HG02623 (cell line): ENCODE results near the gene ISY1.
"Not testable (repeated sequence)": the region's sequence is repeated elsewhere in the genome, so short reads cannot be mapped to it uniquely, and the experiment has no call there.

ENCODE experiments used
- ATAC-seq: cut with Tn5 transposase; IDR thresholded peaks from one replicate; pipeline ENCODE4 v1.9.1; 2021; ENCODE audit warnings: moderate library complexity; ENCODE audit not compliant: unreplicated experiment

The ISY1 gene

GRCh38 chr3:129095285-129095684, 65.6 kb downstream of the ISY1 start:
- no peak for ATAC-seq

GRCh38 chr3:129088312-129088711, 72.6 kb downstream of the ISY1 start:
- ATAC-seq: not testable (repeated sequence)

DNA sequence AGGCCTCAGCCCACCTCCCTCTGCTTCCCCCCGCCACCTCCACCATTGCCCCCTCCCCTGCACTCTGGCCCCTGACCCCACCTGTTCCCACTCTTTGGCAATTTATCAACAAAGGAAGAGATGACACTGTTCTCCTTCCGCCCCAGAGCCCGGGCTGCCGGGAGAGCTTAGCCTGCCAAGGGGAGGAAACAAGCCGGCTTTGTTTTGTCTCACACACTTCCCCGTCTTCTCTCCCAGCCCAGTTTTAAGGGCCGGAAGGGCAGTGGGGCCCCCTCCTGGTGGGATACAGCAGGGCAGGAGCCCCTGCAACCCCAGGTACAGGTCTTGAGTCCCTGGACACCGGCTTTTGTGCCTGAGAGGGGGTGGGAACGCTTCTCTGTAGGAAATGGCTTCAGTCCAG, 73.0 kb downstream of the ISY1 start:
- ATAC-seq: not testable (repeated sequence)

- ATAC-seq: no peak
Observed at GRCh38 chr3:129087138-129087702, 73.6 kb downstream of the ISY1 start.

DNA sequence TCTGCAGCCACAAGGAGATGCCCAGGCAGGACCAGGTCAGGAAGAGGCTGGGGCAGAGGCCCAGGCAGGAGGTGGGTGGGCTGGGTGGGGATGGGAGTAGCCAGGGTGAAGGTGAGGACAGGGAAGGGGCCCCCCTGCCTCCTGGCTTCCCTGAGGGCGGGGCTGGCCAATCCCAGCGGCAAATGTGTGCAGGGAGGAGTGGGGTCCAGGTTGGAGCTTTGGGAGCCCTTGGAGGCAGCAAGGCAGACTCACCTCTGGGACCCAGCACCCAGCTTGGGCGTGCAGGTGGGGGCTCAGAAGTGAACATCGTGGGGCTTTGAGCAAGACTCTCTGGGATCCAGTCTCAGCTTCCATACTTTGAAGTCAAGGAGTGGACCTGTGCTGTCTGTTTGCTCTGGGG, 75.0 kb downstream of the ISY1 start:
- ATAC-seq: no peak

GRCh38 chr3:129085165-129085715, 75.6 kb downstream of the ISY1 start:
- ATAC-seq: no peak

GRCh38 chr3:129084501-129084900, 76.4 kb downstream of the ISY1 start:
- no peak for ATAC-seq

DNA sequence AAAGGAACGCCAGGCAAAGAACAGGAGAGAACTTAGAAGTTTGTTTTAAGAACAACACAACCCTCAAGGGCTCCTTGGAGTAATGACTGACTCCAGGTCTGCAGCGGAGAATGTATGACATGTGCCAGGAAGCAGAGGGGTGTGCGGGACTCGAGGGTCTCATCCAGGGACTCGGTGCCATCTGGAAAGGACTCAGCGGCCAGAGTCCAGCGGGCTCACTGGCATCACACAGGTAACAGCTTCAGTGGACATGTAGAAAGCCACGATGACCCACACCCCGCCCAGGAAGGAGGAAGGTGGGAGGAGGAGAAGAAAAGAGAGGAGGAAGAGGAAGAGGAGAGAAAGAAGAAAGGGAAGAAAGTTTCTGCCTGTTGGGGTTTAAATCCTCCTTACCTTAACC, 78.8 kb downstream of the ISY1 start:
- no peak for ATAC-seq

DNA sequence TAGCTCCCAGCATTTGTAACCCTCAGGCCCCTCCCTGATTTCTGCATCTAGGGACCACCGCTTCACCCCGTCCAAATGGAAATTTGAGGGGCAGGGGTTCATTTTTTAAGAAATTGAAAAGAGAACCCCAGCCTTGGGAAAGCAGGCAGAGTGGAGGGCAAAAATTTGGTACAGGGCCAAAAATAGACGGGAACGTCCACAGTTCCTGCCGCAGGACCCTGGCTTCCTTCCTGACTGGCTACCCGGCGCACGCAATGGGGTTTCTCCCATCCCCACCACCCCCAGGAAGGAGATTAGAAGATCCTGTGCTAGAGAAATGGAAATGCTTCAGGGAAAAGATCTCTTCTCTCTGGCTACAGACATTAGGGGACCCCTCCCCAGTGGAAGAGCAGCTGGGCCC, 79.4 kb downstream of the ISY1 start:
- no peak for ATAC-seq

- no peak for ATAC-seq
Observed at GRCh38 chr3:129078510-129078909, 82.4 kb downstream of the ISY1 start.
